Activated CD4-positive, alpha-beta T cell treated with anti-CD3 and anti-CD28 coated beads, Interleukin-2, amount 50 U/mL, for 4 hours (primary cell): ENCODE data around the gene TPPP2.
"Not testable (repeated sequence)": the region's sequence is repeated elsewhere in the genome, so short reads cannot be mapped to it uniquely, and the experiment has no call there.

Experiments used
- DNase-seq, 2 experiments: peaks; one replicate each; pipeline ENCODE4 v3.0.0-alpha.2; 2020

Gene TPPP2

DNA sequence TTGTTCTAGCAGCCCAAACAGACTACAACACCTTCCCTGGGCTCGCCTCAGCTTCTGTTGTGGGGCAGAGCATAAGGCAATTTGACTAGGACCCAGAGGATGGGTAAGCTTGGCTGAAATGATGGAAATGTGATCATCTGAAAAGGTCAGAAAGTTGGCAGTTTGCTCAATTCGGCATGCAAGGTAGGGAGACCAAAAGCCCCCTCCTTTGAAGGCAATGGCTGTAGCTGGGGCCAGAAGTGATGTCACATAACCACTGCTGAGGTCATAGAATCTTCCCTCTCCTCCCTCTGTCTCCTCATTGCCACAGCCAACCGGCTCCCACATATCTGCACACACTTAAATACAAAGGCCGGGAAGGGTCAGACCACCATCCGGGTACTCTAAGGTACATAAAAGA is at the start of gene TPPP2:
Gene TPPP2, plus strand, starts transcription at position 301 of the 400 bp plus-strand sequence. CDS start 365 bp downstream, outside the sequence.
- no peak for DNase-seq

- no peak for DNase-seq
These were observed 49.1 kb upstream of the TPPP2 start for GRCh38 chr14:20980906-20981305.

- DNase-seq, result no peak
These were observed 47.2 kb upstream of the TPPP2 start for GRCh38 chr14:20982646-20983369.

DNA sequence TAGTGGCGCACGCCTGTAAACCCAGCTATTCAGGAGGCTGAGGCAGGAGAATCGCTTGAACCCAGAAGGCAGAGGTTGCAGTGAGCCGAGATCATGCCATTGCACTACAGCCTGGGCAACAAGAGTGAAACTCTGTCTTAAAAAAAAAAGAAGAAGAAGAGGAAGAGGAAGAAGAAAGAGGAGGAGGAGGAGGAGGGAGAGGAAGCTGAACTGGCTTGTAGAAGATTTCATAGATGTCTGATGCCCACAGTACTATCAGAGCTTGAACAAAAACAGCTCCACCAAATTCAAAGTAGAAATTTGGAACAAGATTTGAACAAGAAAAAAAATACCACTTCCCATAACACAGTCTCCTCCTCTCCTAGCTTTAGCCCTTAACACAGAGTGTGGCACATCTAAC is 44.4 kb upstream of the TPPP2 start:
- not testable (repeated sequence) for DNase-seq

DNA sequence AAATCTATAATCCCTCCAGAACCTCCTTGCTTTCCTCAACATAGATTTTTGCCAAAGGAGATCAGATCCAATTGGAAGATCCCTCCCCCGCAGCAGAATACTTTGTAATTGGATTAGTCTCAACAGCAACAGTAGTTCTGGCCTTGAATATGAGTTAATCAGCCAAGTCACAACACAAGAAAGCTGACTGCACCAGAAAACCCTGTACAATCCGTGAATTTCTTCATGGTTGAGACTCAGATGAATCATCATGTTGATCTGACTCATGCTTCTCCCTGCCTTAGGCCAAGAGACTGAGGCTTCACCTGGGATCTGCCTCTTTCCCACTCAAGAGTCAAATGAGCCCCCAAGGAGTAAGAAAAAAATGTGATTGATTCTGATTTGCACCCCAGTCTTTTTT is 43.2 kb upstream of the TPPP2 start:
- no peak for DNase-seq

GRCh38 chr14:20988717-20989470 is 41.1 kb upstream of the TPPP2 start:
- DNase-seq, result no peak

DNA sequence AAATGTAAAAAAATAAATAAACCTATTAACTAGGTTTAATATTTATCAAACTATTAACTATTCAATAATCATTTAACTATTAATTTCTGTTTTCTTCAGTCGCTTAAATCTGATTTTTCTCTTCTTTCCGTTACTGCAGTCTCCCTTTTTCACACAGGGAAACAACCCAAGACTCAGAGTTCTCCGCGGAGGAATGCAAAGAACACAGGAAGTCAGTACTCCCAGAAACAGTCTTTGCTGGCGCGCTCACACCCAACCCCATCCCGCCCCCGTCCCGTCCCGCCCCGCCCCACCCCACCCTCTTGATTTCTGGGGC is 40.6 kb upstream of the TPPP2 start:
- DNase-seq, result no peak

GRCh38 chr14:20989787-20990600 is 40.0 kb upstream of the TPPP2 start, which contains the start of gene METTL17:
Gene METTL17, plus strand, starts transcription at chr14:20989980. Its CDS starts 23 bp downstream, at chr14:20990003.
- peak; percentile 73 to 76 for DNase-seq

GRCh38 chr14:20996521-20996920 is 33.5 kb upstream of the TPPP2 start:
- DNase-seq, result no peak

DNA sequence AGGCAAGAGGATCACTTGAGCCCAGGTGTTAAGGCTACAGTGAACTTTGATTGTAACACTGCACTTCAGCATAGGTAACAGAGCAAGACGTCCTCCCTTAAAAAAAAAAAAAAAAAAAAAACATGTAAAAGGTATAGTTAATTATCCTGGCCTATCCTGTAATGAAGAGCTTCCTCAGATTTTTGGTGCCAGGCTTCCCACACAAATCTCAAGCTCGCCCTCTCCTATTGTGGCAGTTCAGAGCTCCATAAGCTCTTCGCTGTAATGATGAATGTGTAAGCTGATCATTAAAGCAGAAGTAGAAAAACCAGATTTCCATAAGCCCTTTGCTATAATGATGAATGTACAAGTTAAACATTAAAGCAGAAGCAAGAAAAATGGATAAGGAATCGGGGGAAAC is 32.9 kb upstream of the TPPP2 start:
- DNase-seq, result no peak

DNA sequence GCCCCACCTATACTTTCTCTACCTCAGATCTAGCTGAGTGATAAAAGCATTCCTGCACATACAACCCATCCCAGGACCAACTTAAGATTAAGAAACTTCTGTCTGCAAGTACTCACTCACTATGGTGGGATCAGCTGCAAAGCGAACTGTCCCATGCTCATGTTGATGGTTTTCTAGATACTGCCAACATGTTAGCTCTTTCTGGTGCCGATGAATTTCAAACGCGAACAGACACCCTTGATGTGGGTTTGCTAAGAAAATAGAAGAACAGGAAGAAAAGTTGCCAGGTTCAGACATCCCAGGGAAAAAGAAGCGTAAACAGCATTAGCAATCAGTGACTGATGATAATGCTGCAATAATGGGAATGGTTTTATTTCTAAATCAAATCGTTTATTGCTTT is 32.5 kb upstream of the TPPP2 start:
- no peak for DNase-seq

DNA sequence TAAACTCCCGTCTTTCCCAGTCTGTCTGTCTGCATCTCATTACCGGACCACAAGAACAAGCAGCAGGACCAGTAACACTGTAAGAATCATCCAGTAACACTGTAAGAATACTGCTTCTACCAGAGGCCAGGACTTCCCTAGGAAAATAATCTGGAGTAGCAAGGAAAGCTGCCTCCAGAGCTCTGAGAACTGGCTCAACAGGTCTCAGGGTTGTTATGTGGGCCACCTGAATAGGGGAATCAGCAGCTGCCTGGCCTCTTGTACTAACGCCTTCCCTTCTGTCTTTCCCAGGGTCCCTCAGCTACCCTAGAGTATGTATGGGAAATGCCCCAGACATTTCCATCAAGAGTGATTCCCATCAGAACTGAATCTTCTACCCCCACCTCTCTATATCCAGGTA is 31.9 kb upstream of the TPPP2 start:
- DNase-seq, result no peak

DNA sequence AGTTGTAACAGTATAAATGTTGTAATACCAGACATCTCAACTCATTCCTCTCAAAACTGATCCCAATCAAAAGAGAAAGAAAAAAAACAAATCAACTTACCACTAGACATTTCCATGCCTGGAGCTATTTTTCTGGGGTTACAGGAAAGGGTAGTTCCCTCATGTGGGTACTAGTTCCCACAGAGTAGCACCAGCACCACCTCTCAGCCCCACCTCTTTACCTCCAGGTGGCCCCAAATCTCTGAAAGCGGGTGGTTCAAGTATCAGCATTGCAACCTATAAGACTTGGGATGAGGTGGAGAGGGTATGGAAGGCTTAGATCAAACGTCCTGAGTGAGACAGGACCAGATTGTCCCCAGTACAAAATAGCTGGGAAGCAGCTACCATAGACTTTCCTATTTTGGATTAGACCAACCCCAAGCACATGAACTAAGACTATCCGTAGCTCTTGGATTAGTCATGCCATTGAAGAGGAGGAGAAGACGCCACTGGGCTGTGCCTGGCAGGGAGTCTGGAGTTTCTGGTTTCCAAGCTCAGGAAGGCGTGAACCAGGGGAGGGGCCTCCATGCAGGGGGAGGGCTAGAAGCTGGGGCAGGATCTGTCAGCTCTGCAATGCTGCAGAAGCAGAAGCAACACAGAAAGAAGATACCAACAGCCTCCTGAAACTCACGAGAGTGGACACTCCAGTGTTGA is 31.2 kb upstream of the TPPP2 start, which contains the start of gene SLC39A2:
Gene SLC39A2, plus strand, starts transcription at position 620 of the 693 bp plus-strand sequence. CDS start 154 bp downstream, outside the sequence.
- no peak for DNase-seq

DNA sequence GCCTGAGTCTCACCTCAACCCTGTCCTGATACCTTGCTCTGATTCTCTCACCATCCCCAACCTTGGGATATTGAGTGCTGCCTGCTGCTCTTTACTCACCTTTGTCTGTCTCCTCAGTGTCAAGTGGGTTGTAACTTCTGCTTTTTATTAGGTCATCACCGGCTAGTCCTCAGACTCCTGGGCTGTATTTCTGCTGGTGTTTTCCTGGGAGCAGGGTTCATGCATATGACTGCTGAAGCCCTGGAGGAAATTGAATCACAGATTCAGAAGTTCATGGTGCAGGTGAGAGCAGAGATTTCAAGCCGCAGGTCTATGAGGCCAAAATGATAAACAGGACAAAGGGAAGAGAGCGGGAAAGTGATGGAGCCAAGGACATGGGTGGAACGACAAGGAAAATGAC is 30.4 kb upstream of the TPPP2 start:
- no peak for DNase-seq

DNA sequence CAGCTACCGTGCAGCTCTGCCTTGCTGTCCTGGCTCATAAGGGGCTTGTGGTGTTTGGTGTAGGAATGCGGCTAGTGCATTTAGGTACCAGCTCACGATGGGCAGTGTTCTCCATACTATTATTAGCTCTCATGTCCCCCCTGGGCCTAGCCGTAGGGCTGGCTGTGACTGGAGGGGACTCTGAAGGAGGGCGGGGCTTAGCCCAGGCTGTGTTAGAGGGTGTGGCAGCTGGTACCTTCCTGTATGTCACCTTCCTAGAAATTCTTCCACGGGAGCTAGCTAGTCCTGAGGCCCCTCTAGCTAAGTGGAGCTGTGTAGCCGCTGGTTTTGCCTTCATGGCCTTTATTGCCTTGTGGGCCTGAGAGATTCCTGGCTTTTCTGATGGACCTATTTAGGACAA is 28.8 kb upstream of the TPPP2 start:
- no peak for DNase-seq

- no peak for DNase-seq
These were observed 26.1 kb upstream of the TPPP2 start for GRCh38 chr14:21003788-21004346.

DNA sequence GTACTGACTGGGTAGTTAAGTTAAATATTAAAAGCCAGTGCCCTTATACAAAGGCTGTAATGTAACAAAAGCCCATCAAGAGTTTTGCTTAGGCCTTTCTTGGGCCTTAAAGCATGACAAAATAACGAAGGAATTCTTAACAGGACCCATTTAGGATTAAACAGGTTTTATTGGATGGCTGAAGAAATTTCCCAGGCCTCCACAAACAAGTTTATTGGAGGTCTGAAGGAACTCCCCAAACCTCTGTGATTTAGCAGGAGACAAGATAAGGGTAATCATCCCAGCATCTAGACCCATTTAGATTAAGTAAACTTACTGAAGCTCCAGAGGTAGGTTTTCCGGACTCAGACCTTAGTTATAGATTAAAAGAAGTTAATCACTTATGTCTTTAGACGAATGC is 20.3 kb upstream of the TPPP2 start:
- DNase-seq, result not testable (repeated sequence)

GRCh38 chr14:21011136-21011535 is 18.9 kb upstream of the TPPP2 start:
- no peak for DNase-seq

- DNase-seq, result peak; percentile 81 to 83
These were observed 15.2 kb upstream of the TPPP2 start for GRCh38 chr14:21014761-21015190.

GRCh38 chr14:21015312-21015711 is 14.7 kb upstream of the TPPP2 start:
- no peak for DNase-seq

- DNase-seq, result no peak
These were observed 13.4 kb upstream of the TPPP2 start for GRCh38 chr14:21016413-21017190.
